HAP-1 (cell line): ENCODE results near the gene KLHL35.

ENCODE experiments used
- DNase-seq, 2 experiments: peaks; one replicate each; pipeline ENCODE4 v3.0.0-alpha.2; 2016 to 2020; ENCODE audit warnings: low spot score in 2 of 2
- H3K27me3 ChIP-seq: fragments of 250-450 bp; sonication (Bioruptor Pico); 2 replicates; pipeline ENCODE4 v1.5.1; 2020; ENCODE audit warnings: low read depth, mild to moderate bottlenecking, moderate library complexity
- H3K36me3 ChIP-seq: fragments of 250-450 bp; sonication (Bioruptor Pico); replicated peaks from 2 replicates; pipeline ENCODE4 v1.5.1; 2020; ENCODE audit warnings: mild to moderate bottlenecking
- H3K4me1 ChIP-seq: fragments of 250-450 bp; sonication (Bioruptor Pico); 2 replicates; pipeline ENCODE4 v1.5.1; 2020; ENCODE audit warnings: mild to moderate bottlenecking
- H3K4me3 ChIP-seq: fragments of 250-450 bp; sonication (Bioruptor Pico); 2 replicates; pipeline ENCODE4 v1.5.1; 2020; ENCODE audit warnings: mild to moderate bottlenecking, moderate library complexity
- H3K9me3 ChIP-seq: fragments of 250-450 bp; sonication (Bioruptor Pico); 2 replicates; pipeline ENCODE4 v1.5.1; 2020; ENCODE audit warnings: mild to moderate bottlenecking, moderate library complexity
- in situ Hi-C: fragments of 300-500 bp; cut with MboI; formaldehyde crosslinking; loops from 3 replicates; pipeline ENCODE4 v1.14.3; 2020; ENCODE audit warnings: low sequenced_read_pairs, inconsistent platforms, mixed read lengths

Gene KLHL35

GRCh38 chr11:75461151-75461550 is 28.1 kb upstream of the KLHL35 start:
- in situ Hi-C loops: no loop called here
- no peak for DNase-seq
- no peaks in the 10 kb centered on the region for H3K27me3 ChIP-seq
- no peak overlapping the region for H3K4me3 ChIP-seq
- H3K4me1 ChIP-seq: no peaks in the 10 kb centered on the region
- no peaks in the 10 kb centered on the region for H3K36me3 ChIP-seq
- no peaks in the 10 kb centered on the region for H3K9me3 ChIP-seq

GRCh38 chr11:75456596-75457183 is 23.7 kb upstream of the KLHL35 start:
- no peaks in the 10 kb centered on the region for H3K27me3 ChIP-seq
- H3K36me3 ChIP-seq: no peaks in the 10 kb centered on the region
- H3K4me3 ChIP-seq: no peak overlapping the region
- no peak for DNase-seq
- no peaks in the 10 kb centered on the region; the same call in 1 of the 2 replicates for H3K9me3 ChIP-seq
- no peaks in the 10 kb centered on the region for H3K4me1 ChIP-seq
- in situ Hi-C loops: no loop called here

GRCh38 chr11:75454987-75455386 is 22.0 kb upstream of the KLHL35 start:
- H3K4me1 ChIP-seq: no peaks in the 10 kb centered on the region
- no peaks in the 10 kb centered on the region for H3K27me3 ChIP-seq
- in situ Hi-C loops: no loop called here
- no peak for DNase-seq
- H3K4me3 ChIP-seq: no peak overlapping the region
- H3K9me3 ChIP-seq: no peaks in the 10 kb centered on the region; the same call in 1 of the 2 replicates
- no peaks in the 10 kb centered on the region for H3K36me3 ChIP-seq

GRCh38 chr11:75453916-75454655 is 21.1 kb upstream of the KLHL35 start:
- no peaks in the 10 kb centered on the region for H3K4me1 ChIP-seq
- no peak for DNase-seq
- no peaks in the 10 kb centered on the region for H3K36me3 ChIP-seq
- H3K9me3 ChIP-seq: no peaks in the 10 kb centered on the region; the same call in 1 of the 2 replicates
- H3K4me3 ChIP-seq: no peak overlapping the region
- H3K27me3 ChIP-seq: no peaks in the 10 kb centered on the region
- in situ Hi-C loops: no loop called here

GRCh38 chr11:75450826-75451821 is 18.1 kb upstream of the KLHL35 start:
- H3K4me3 ChIP-seq: no peak overlapping the region
- H3K9me3 ChIP-seq: no peaks in the 10 kb centered on the region; the same call in 1 of the 2 replicates
- in situ Hi-C loops: no loop called here
- H3K27me3 ChIP-seq: no peaks in the 10 kb centered on the region
- H3K36me3 ChIP-seq: no peaks in the 10 kb centered on the region
- H3K4me1 ChIP-seq: no peaks in the 10 kb centered on the region
- peak in 1 of 2 experiments; percentile 64 for DNase-seq

GRCh38 chr11:75450236-75450635 is 17.2 kb upstream of the KLHL35 start:
- no peaks in the 10 kb centered on the region for H3K4me1 ChIP-seq
- no peak overlapping the region for H3K4me3 ChIP-seq
- H3K27me3 ChIP-seq: no peaks in the 10 kb centered on the region
- in situ Hi-C loops: no loop called here
- no peaks in the 10 kb centered on the region; the same call in 1 of the 2 replicates for H3K9me3 ChIP-seq
- H3K36me3 ChIP-seq: no peaks in the 10 kb centered on the region
- no peak for DNase-seq

- Histone ChIP-seq H3K4me1 (no peaks in the 10 kb centered on the region), H3K36me3 (no peaks in the 10 kb centered on the region), H3K9me3 (no peaks in the 10 kb centered on the region; the same call in 1 of the 2 replicates), H3K27me3 (no peaks in the 10 kb centered on the region), H3K4me3 (no peak overlapping the region)
- no peak for DNase-seq
- in situ Hi-C loops: loop anchor here (5.0 kb wide), 1 partner anchor 88 kb away; no protein-coding TSS in a partner anchor
Measured at GRCh38 chr11:75449776-75450175, 16.8 kb upstream of the KLHL35 start.

- Histone ChIP-seq H3K4me1 (no peaks in the 10 kb centered on the region), H3K36me3 (no peaks in the 10 kb centered on the region), H3K27me3 (no peaks in the 10 kb centered on the region), H3K4me3 (no peak overlapping the region), H3K9me3 (no peaks in the 10 kb centered on the region; the same call in 1 of the 2 replicates)
- no peak for DNase-seq
- in situ Hi-C loops: loop anchor here (5.0 kb wide), 1 partner anchor 88 kb away; no protein-coding TSS in a partner anchor
Measured at GRCh38 chr11:75449271-75449670, 16.3 kb upstream of the KLHL35 start.

GRCh38 chr11:75447415-75447814 is 14.4 kb upstream of the KLHL35 start:
- Histone ChIP-seq H3K4me1 (no peaks in the 10 kb centered on the region), H3K36me3 (no peaks in the 10 kb centered on the region), H3K27me3 (no peaks in the 10 kb centered on the region), H3K9me3 (no peaks in the 10 kb centered on the region; the same call in 1 of the 2 replicates), H3K4me3 (no peak overlapping the region)
- in situ Hi-C loops: loop anchor here (5.0 kb wide), 1 partner anchor 90 kb away; no protein-coding TSS in a partner anchor
- no peak for DNase-seq

- in situ Hi-C loops: loop anchor here (5.0 kb wide), 1 partner anchor 92 kb away; no protein-coding TSS in a partner anchor
- Histone ChIP-seq H3K27me3 (no peaks in the 10 kb centered on the region), H3K4me1 (no peaks in the 10 kb centered on the region), H3K4me3 (no peak overlapping the region), H3K9me3 (no peaks in the 10 kb centered on the region), H3K36me3 (no peaks in the 10 kb centered on the region)
- DNase-seq: peak; percentile 37 to 86
Measured at GRCh38 chr11:75445315-75445953, 12.4 kb upstream of the KLHL35 start.

GRCh38 chr11:75443043-75443442 is 10.0 kb upstream of the KLHL35 start:
- Histone ChIP-seq H3K9me3 (no peaks in the 10 kb centered on the region), H3K27me3 (no peaks in the 10 kb centered on the region), H3K4me1 (no peaks in the 10 kb centered on the region), H3K4me3 (no peak overlapping the region), H3K36me3 (no peaks in the 10 kb centered on the region)
- DNase-seq: no peak
- in situ Hi-C loops: no loop called here

- in situ Hi-C loops: no loop called here
- Histone ChIP-seq H3K9me3 (no peaks in the 10 kb centered on the region), H3K4me3 (no peak overlapping the region), H3K27me3 (no peaks in the 10 kb centered on the region), H3K36me3 (no peaks in the 10 kb centered on the region), H3K4me1 (no peaks in the 10 kb centered on the region)
- DNase-seq: no peak
Measured at GRCh38 chr11:75442161-75442885, 9.3 kb upstream of the KLHL35 start.

- Histone ChIP-seq H3K36me3 (no peaks in the 10 kb centered on the region), H3K4me3 (no peak overlapping the region), H3K27me3 (no peaks in the 10 kb centered on the region), H3K9me3 (no peaks in the 10 kb centered on the region), H3K4me1 (no peaks in the 10 kb centered on the region)
- in situ Hi-C loops: no loop called here
- no peak for DNase-seq
Measured at GRCh38 chr11:75441804-75442132, 8.8 kb upstream of the KLHL35 start.
